ENCODE results near the gene PAX2. TPM values are rescaled to one million over a fixed set of nuclear protein-coding genes. Genes with fewer than 3 reads are reported as not detected.

The PAX2 gene
- polyA plus RNA-seq, 2 of the 4 experiments (the other 2 are of a cell fraction) = 0.06 to 0.21 TPM

GRCh38 chr10:100763043-100763747 is 17.8 kb downstream of the PAX2 start (continued):
- no peak for TF ChIP-seq CTCF (IDR thresholded peaks at IDR 0.05)
- no peak for TF ChIP-seq HOXB5 (CRISPR knock-in tag; IDR thresholded peaks at IDR 0.05)
- no peak for TF ChIP-seq HDAC2 (IDR thresholded peaks at IDR 0.05)
- no peak for TF ChIP-seq EP300 (IDR thresholded peaks at IDR 0.05)
- TF ChIP-seq HOXB13 (CRISPR knock-in tag; IDR thresholded peaks at IDR 0.05; ENCODE audit: low read depth) = no peak
- no peak for TF ChIP-seq CEBPB (IDR thresholded peaks at IDR 0.05)

GRCh38 chr10:100766693-100767421 is 21.5 kb downstream of the PAX2 start:
- no peak for FAIRE-seq
- CTCF ChIA-PET = interaction anchor here (0.7 to 2.8 kb wide), 9 partner anchors 9 to 149 kb away, joined by 3 to 9 read pairs (median 3); no protein-coding TSS in a partner anchor
- POLR2A ChIA-PET = no interaction called here

GRCh38 chr10:100767422-100767775 is 22.0 kb downstream of the PAX2 start:
- Histone ChIP-seq H3K27ac (no peak overlapping the region), H3K4me1 (no peaks in the 10 kb centered on the region), H3K9me3 (no peaks in the 10 kb centered on the region), H3K4me3 (no peak overlapping the region), H3K4me2 (no peak overlapping the region)
- POLR2A ChIA-PET = no interaction called here
- CTCF ChIA-PET = interaction anchor here (0.7 to 2.8 kb wide), 9 partner anchors 8 to 206 kb away, joined by 3 to 9 read pairs (median 3); no protein-coding TSS in a partner anchor
- ATAC-seq (peak in 1 of 2 experiments; percentile 33; a peak in 3 of 6 replicates), DNase-seq (ENCODE audit: low read depth in 1 of 2, low spot score in 1 of 2) (no peak), FAIRE-seq (no peak)
- WGBS (ENCODE audit: missing lambda C conversion rate) = 52% methylated on average over 5 of the region's 5 CpGs
- TF ChIP-seq HMGXB4 (CRISPR knock-in tag; IDR thresholded peaks at IDR 0.05; ENCODE audit: borderline replicate concordance) = no peak
- no peak for TF ChIP-seq POLR2AphosphoS2 (conservative IDR thresholded peaks at IDR 0.05; ENCODE audit: low read length)
- TF ChIP-seq NR3C1 (IDR thresholded peaks at IDR 0.05) = no peak
- no peak for TF ChIP-seq KDM1A (IDR thresholded peaks at IDR 0.05; ENCODE audit: low read depth)
- TF ChIP-seq CHD4 (IDR thresholded peaks at IDR 0.05; ENCODE audit: borderline replicate concordance) = no peak
- no peak for TF ChIP-seq ATOH8 (CRISPR knock-in tag; IDR thresholded peaks at IDR 0.05; ENCODE audit: low read depth)
- no peak for TF ChIP-seq EHMT2 (IDR thresholded peaks at IDR 0.05; ENCODE audit: low read depth)
- TF ChIP-seq MAZ (IDR thresholded peaks at IDR 0.05; ENCODE audit: borderline replicate concordance, low read depth, low read length) = no peak
- TF ChIP-seq KDM5A (IDR thresholded peaks at IDR 0.05) = no peak
- no peak for TF ChIP-seq ZNF302 (CRISPR knock-in tag; IDR thresholded peaks at IDR 0.05)
- no peak for TF ChIP-seq BCL3 (IDR thresholded peaks at IDR 0.05)
- no peak for TF ChIP-seq POLR2A (IDR thresholded peaks at IDR 0.05; ENCODE audit: low read length)
- no peak for TF ChIP-seq EHF (CRISPR knock-in tag; IDR thresholded peaks at IDR 0.05)
- TF ChIP-seq HDAC2 (IDR thresholded peaks at IDR 0.05) = no peak
- no peak for TF ChIP-seq RFX5 (IDR thresholded peaks at IDR 0.05)
- no peak for TF ChIP-seq TP53 (CRISPR knock-in tag; IDR thresholded peaks at IDR 0.05)
- TF ChIP-seq E2F6 (IDR thresholded peaks at IDR 0.05; ENCODE audit: borderline replicate concordance, low read depth) = no peak
- no peak for TF ChIP-seq HOXB13 (CRISPR knock-in tag; IDR thresholded peaks at IDR 0.05; ENCODE audit: low read depth)
- no peak for TF ChIP-seq RNF2 (IDR thresholded peaks at IDR 0.05; ENCODE audit: borderline replicate concordance, low read depth)
- TF ChIP-seq RARB (CRISPR knock-in tag; IDR thresholded peaks at IDR 0.05) = no peak

More at GRCh38 chr10:100766693-100767421, 21.5 kb downstream of the PAX2 start:
- no peak for TF ChIP-seq HOXA7 (CRISPR knock-in tag; IDR thresholded peaks at IDR 0.05)
- TF ChIP-seq RARB (CRISPR knock-in tag; IDR thresholded peaks at IDR 0.05) = no peak
- TF ChIP-seq CBX2 (IDR thresholded peaks at IDR 0.05; ENCODE audit: borderline replicate concordance, low read depth) = no peak
- TF ChIP-seq ZSCAN20 (CRISPR knock-in tag; IDR thresholded peaks at IDR 0.05) = no peak
- no peak for TF ChIP-seq SMC3 (IDR thresholded peaks at IDR 0.05)
- TF ChIP-seq USF2 (IDR thresholded peaks at IDR 0.05) = no peak
- peak; percentile 29 to 32 for DNase-seq (ENCODE audit: low read depth in 1 of 2, low spot score in 1 of 2)
- peak; percentile 79 to 90; a peak in 5 of 6 replicates for ATAC-seq
- H3K4me2 ChIP-seq = no peak overlapping the region
- H3K4me3 ChIP-seq = no peak overlapping the region
- H3K27ac ChIP-seq = no peak overlapping the region
- no peaks in the 10 kb centered on the region for H3K9me3 ChIP-seq
- 38% methylated on average over 10 of the region's 10 CpGs for WGBS (ENCODE audit: missing lambda C conversion rate)
- no peaks in the 10 kb centered on the region for H3K4me1 ChIP-seq

All from A549 (cell line).